Right lobe of liver (tissue), 6 donors: ENCODE data around the gene RBKS. TPM values are rescaled to one million over a fixed set of nuclear protein-coding genes. Genes with fewer than 3 reads are reported as not detected.
A peak's percentile ranks its signal among the peaks of the same experiment; 100 is the strongest.

ENCODE experiments used
- ATAC-seq, 4 donors: fragments of 200-7000 bp; cut with Tn5 transposase; one replicate each; pipeline ENCODE4 v1.9.1; 2020; ENCODE audit warnings: mild to moderate bottlenecking in 4 of 4, moderate library complexity in 4 of 4
- DNase-seq, 3 donors: peaks; one replicate each; pipeline ENCODE4 v3.0.0-alpha.2; 2020
- H3K27ac ChIP-seq, 3 donors: fragments of 200-600 bp; one replicate each; pipeline ENCODE4 v1.8.0; 2022
- H3K27me3 ChIP-seq, 2 donors: fragments of 200-600 bp; one replicate each; pipeline ENCODE4 v1.8.0; 2022
- H3K36me3 ChIP-seq, 4 donors: fragments of 200-600 bp; sonication (generic) in 1 of 4; one replicate each; pipeline versions ENCODE4 v1.5.1 to v1.8.0; 2017 to 2022; ENCODE audit warnings: control low read depth in 1 of 4
- H3K4me1 ChIP-seq, 4 donors: fragments of 200-600 bp; sonication (generic) in 1 of 4; one replicate each; pipeline versions ENCODE4 v1.5.1 to v1.8.0; 2017 to 2022; ENCODE audit warnings: control low read depth in 1 of 4
- H3K4me3 ChIP-seq, 3 donors: fragments of 200-600 bp; one replicate each; pipeline ENCODE4 v1.8.0; 2022
- H3K9me3 ChIP-seq, 4 donors: fragments of 200-600 bp; sonication (generic) in 1 of 4; one replicate each; pipeline versions ENCODE4 v1.5.1 to v1.8.0; 2017 to 2022; ENCODE audit warnings: control low read depth in 1 of 4
- POLR2A ChIP-seq: fragments of 450-650 bp; IDR thresholded peaks from one replicate; pipeline ENCODE4 v1.6.1; 2017; ENCODE audit warnings: antibody characterized with exemption, mild to moderate bottlenecking
- WGBS: methylation state at CpG from one replicate; pipeline ENCODE4 v1.1.6; 2018; ENCODE audit warnings: low coverage, low lambda C conversion rate; ENCODE audit not compliant: insufficient coverage; ENCODE audit errors: missing lambda C conversion rate; 5-methylcytosine and 5-hydroxymethylcytosine counted together
- intact Hi-C, 2 donors: fragments of 100-400 bp; cut with DNase I; formaldehyde crosslinking; loops; one replicate each; pipeline versions ENCODE4 v1.11.2 to v1.14.1; 2022
- total RNA-seq, 6 experiments: library from RNA; depleted of rRNA in 2 of 6; stranded (reverse); fragments of >200 nt in 2 of 6; fragmentation: NEBNext Ultra II Directional in 3 of 6; extraction: Animal tissue kit (Norgen Biotek cat#: 25700) in 3 of 6; gene quantifications; one replicate each; pipeline versions ENCODE4 v1.1.0 to v1.2.4, GENCODE V29; 2016 to 2023
- TF ChIP-seq, protein P1 (sequence below), 4 donors: fragments of 200-600 bp in 3 of 4; fragments of 450-650 bp in 1 of 4; IDR thresholded peaks; one replicate each; pipeline versions ENCODE4 v1.5.1 to v1.8.0; 2016 to 2022; ENCODE audit warnings: antibody characterized with exemption in 4 of 4, mild to moderate bottlenecking in 2 of 4
- donor health status: DM: no; HTN: yes; CAD: no.
- donor health status: DM: no; HTN: no; CAD: no.
- donor health status: DM: no; HTN: no; CAD: no.
- donor health status: DM: no; HTN: yes; CAD: no.
- donor health status: DM: no; HTN: yes; CAD: no.

The RBKS gene
- total RNA-seq, 6 experiments from 2014 or later, result 13.5 to 18.6 (median 16.0) TPM

- WGBS, result 50% methylated on average over 1 of the region's 1 CpG
- Histone ChIP-seq H3K4me3 (no peak overlapping the region), H3K4me1 (no peaks in the 10 kb centered on the region), H3K36me3 (no peaks in the 10 kb centered on the region), H3K27me3 (no peaks in the 10 kb centered on the region), H3K27ac (no peak overlapping the region), H3K9me3 (no peaks in the 10 kb centered on the region)
- DNase-seq, result no peak
- intact Hi-C loops, result no loop called here
- no peak for TF ChIP-seq POLR2A
- TF ChIP-seq, protein P1, sequence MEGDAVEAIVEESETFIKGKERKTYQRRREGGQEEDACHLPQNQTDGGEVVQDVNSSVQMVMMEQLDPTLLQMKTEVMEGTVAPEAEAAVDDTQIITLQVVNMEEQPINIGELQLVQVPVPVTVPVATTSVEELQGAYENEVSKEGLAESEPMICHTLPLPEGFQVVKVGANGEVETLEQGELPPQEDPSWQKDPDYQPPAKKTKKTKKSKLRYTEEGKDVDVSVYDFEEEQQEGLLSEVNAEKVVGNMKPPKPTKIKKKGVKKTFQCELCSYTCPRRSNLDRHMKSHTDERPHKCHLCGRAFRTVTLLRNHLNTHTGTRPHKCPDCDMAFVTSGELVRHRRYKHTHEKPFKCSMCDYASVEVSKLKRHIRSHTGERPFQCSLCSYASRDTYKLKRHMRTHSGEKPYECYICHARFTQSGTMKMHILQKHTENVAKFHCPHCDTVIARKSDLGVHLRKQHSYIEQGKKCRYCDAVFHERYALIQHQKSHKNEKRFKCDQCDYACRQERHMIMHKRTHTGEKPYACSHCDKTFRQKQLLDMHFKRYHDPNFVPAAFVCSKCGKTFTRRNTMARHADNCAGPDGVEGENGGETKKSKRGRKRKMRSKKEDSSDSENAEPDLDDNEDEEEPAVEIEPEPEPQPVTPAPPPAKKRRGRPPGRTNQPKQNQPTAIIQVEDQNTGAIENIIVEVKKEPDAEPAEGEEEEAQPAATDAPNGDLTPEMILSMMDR (IDR thresholded peaks at IDR 0.05), result no peak
- no peak for ATAC-seq
Observed at GRCh38 chr2:27904405-27904665, 14.1 kb upstream of the RBKS start.

DNA sequence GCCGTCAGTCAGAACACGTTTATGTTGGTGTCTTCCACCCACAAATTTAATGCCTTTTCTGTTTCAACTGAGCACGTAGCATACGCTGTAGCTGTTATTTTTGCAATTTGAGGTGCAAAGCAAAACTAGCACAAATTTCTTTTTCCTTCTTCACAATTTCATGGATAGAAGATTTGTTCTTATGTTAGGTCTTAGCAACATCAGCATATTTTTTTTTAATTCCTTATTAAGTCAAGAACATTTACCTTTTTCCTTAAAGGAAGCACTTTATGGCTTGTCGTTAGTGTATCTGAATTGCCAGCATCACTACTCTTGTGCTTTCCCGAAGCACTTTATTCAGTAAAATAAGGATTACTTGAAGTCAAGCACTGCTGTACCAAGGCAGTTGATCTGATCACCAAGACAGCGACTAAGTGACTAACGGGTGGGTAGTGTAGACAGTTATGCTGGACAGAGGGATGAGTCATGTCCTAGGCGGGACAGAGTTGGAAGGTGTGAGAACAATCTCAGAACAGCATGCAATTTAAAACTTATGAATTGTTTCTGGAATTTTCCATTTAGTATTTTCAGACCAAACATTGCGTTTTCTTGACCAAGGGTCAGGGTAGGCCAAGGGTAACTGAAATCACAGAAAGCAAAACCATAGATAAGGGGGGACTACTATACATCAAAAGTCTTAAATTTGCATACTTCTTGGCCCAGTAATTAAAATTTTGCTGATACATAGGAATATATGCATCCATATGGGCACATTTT, 13.6 kb upstream of the RBKS start:
- Histone ChIP-seq H3K36me3 (no peaks in the 10 kb centered on the region), H3K27me3 (no peaks in the 10 kb centered on the region), H3K4me1 (no peaks in the 10 kb centered on the region), H3K4me3 (no peak overlapping the region), H3K27ac (no peak overlapping the region), H3K9me3 (no peaks in the 10 kb centered on the region)
- intact Hi-C loops, result no loop called here
- TF ChIP-seq, protein P1 (IDR thresholded peaks at IDR 0.05), result no peak
- no peak for TF ChIP-seq POLR2A
- peak in 1 of 4 donors; percentile 37 for ATAC-seq
- no peak for DNase-seq
- WGBS, result 90% methylated on average over 10 of the region's 10 CpGs

DNA sequence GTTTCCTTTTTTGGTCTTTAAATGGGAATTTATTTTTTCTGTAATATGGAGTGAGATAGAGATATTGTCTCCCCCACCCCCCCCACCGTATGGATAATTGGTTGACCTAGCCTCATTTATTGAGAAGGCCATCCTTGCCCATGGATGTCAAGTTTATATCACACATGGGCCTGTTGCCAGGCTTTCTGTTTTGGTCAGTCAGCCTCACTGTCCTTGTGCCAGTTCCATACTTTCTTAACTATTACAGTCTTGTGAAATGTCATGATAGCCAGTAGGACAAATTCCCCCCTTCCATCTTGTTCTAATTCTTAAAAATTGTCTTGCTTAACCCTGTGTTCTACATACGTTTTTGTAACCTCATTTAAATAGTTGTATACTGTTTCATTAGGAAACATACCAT, 12.8 kb upstream of the RBKS start:
- H3K4me1 ChIP-seq, result no peaks in the 10 kb centered on the region
- intact Hi-C loops, result no loop called here
- no peaks in the 10 kb centered on the region for H3K9me3 ChIP-seq
- H3K4me3 ChIP-seq, result no peak overlapping the region
- no peak for TF ChIP-seq POLR2A
- TF ChIP-seq, protein P1 (IDR thresholded peaks at IDR 0.05), result no peak
- DNase-seq (no peak), ATAC-seq (no peak)
- H3K27me3 ChIP-seq, result no peaks in the 10 kb centered on the region
- 77% methylated on average over 2 of the region's 2 CpGs for WGBS
- no peaks in the 10 kb centered on the region for H3K36me3 ChIP-seq
- H3K27ac ChIP-seq, result no peak overlapping the region

- no peak for DNase-seq
- 91% methylated on average over 1 of the region's 1 CpG for WGBS
- intact Hi-C loops, result no loop called here
- TF ChIP-seq POLR2A, result no peak
- TF ChIP-seq, protein P1 (IDR thresholded peaks at IDR 0.05), result no peak
- Histone ChIP-seq H3K9me3 (no peaks in the 10 kb centered on the region), H3K4me1 (no peaks in the 10 kb centered on the region), H3K27ac (no peak overlapping the region), H3K27me3 (no peaks in the 10 kb centered on the region), H3K36me3 (no peaks in the 10 kb centered on the region), H3K4me3 (no peak overlapping the region)
- no peak for ATAC-seq
Observed at GRCh38 chr2:27902098-27902497, 11.9 kb upstream of the RBKS start.
